H9 (cell line): Measurements from ENCODE around the gene CSTF3. TPM values are rescaled to one million over a fixed set of nuclear protein-coding genes. Genes with fewer than 3 reads are reported as not detected.

Experiments used
- DNase-seq: peaks from one replicate; pipeline ENCODE4 v3.0.0-alpha.2; 2017
- H2AFZ ChIP-seq: one replicate; pipeline ENCODE4 v1.6.1; 2013; ENCODE audit warnings: mild to moderate bottlenecking, low read length, control low read depth, moderate library complexity
- H2AK5ac ChIP-seq: 2 replicates; pipeline ENCODE4 v1.6.1; 2013; ENCODE audit warnings: low read length, control low read depth, mixed read lengths; ENCODE audit not compliant: insufficient read length
- H2BK120ac ChIP-seq: one replicate; pipeline ENCODE4 v1.6.1; 2013; ENCODE audit warnings: low read depth, mild to moderate bottlenecking, low read length, control low read depth, inconsistent platforms; ENCODE audit not compliant: poor library complexity, severe bottlenecking
- H2BK12ac ChIP-seq: 2 replicates; pipeline ENCODE4 v1.6.1; 2013; ENCODE audit warnings: low read length, control low read depth, mixed read lengths, low read depth; ENCODE audit not compliant: insufficient read length
- H2BK15ac ChIP-seq: 2 replicates; pipeline ENCODE4 v1.6.1; 2013; ENCODE audit warnings: low read depth, low read length, control low read depth
- H2BK20ac ChIP-seq: one replicate; pipeline ENCODE4 v1.6.1; 2013; ENCODE audit warnings: low read depth, mild to moderate bottlenecking, low read length, control low read depth, inconsistent platforms; ENCODE audit not compliant: poor library complexity, severe bottlenecking
- H2BK5ac ChIP-seq: 2 replicates; pipeline ENCODE4 v1.6.1; 2013; ENCODE audit warnings: low read length, control low read depth, mixed read lengths; ENCODE audit not compliant: insufficient read length
- H3K14ac ChIP-seq: 2 replicates; pipeline ENCODE4 v1.6.1; 2013; ENCODE audit warnings: low read length, control low read depth; ENCODE audit not compliant: insufficient read depth
- H3K18ac ChIP-seq: 2 replicates; pipeline ENCODE4 v1.6.1; 2013; ENCODE audit warnings: low read depth, mild to moderate bottlenecking, mixed read lengths, low read length, control low read depth; ENCODE audit not compliant: insufficient read length
- H3K23ac ChIP-seq: 2 replicates; pipeline ENCODE4 v1.6.1; 2013; ENCODE audit warnings: low read length, control low read depth, mixed read lengths, low read depth; ENCODE audit not compliant: insufficient read length
- H3K23me2 ChIP-seq: 2 replicates; pipeline ENCODE4 v1.6.1; 2013; ENCODE audit warnings: low read depth, mild to moderate bottlenecking, mixed read lengths, low read length, control low read depth; ENCODE audit not compliant: insufficient read length, poor library complexity, severe bottlenecking
- H3K27ac ChIP-seq: 2 replicates; pipeline ENCODE4 v1.5.1; 2013; ENCODE audit warnings: low read length, control low read depth, mixed read lengths, low read depth; ENCODE audit not compliant: insufficient read length
- H3K27me3 ChIP-seq: 2 replicates; pipeline ENCODE4 v1.6.1; 2013; ENCODE audit warnings: low read length, control low read depth, inconsistent platforms; ENCODE audit not compliant: insufficient read depth
- H3K4ac ChIP-seq: 2 replicates; pipeline ENCODE4 v1.6.1; 2013; ENCODE audit warnings: low read depth, mild to moderate bottlenecking, control low read depth, inconsistent platforms, low read length, moderate library complexity
- H3K4me1 ChIP-seq: 2 replicates; pipeline ENCODE4 v1.6.1; 2013; ENCODE audit warnings: low read length, control low read depth, inconsistent platforms; ENCODE audit not compliant: insufficient read depth
- H3K4me2 ChIP-seq: 2 replicates; pipeline ENCODE4 v1.6.1; 2013; ENCODE audit warnings: low read length, control low read depth, mixed read lengths; ENCODE audit not compliant: insufficient read length, insufficient read depth
- H3K56ac ChIP-seq: 2 replicates; pipeline ENCODE4 v1.6.1; 2013; ENCODE audit warnings: low read depth, mild to moderate bottlenecking, mixed read lengths, low read length, control low read depth; ENCODE audit not compliant: insufficient read length
- H3K79me1 ChIP-seq: 2 replicates; pipeline ENCODE4 v1.6.1; 2013; ENCODE audit warnings: low read depth, mild to moderate bottlenecking, moderate library complexity, low read length, control low read depth, inconsistent platforms; ENCODE audit not compliant: insufficient read depth, poor library complexity, severe bottlenecking
- H3K79me2 ChIP-seq: 2 replicates; pipeline ENCODE4 v1.6.1; 2013; ENCODE audit warnings: low read length, control low read depth, inconsistent platforms; ENCODE audit not compliant: insufficient read depth
- H3K9ac ChIP-seq: 2 replicates; pipeline ENCODE4 v1.6.1; 2013; ENCODE audit warnings: low read length, control low read depth, mixed read lengths; ENCODE audit not compliant: insufficient read length; ENCODE audit errors: extremely low read depth
- H3K9me3 ChIP-seq: one replicate; pipeline ENCODE4 v1.6.1; 2013; ENCODE audit warnings: low read depth, low read length, inconsistent platforms; ENCODE audit not compliant: control insufficient read depth
- H3T11ph ChIP-seq: one replicate; pipeline ENCODE4 v1.6.1; 2013; ENCODE audit warnings: mild to moderate bottlenecking, low read length, control low read depth, inconsistent platforms
- H4K20me1 ChIP-seq: one replicate; pipeline ENCODE4 v1.6.1; 2013; ENCODE audit not compliant: control insufficient read depth, insufficient read length, insufficient read depth
- H4K5ac ChIP-seq: 2 replicates; pipeline ENCODE4 v1.6.1; 2013; ENCODE audit warnings: low read depth, mild to moderate bottlenecking, mixed read lengths, low read length, control low read depth; ENCODE audit not compliant: insufficient read length
- H4K8ac ChIP-seq: replicated peaks from 2 replicates; pipeline ENCODE4 v1.6.1; 2013; ENCODE audit warnings: low read length, control low read depth, mixed read lengths, low read depth; ENCODE audit not compliant: insufficient read length
- H4K91ac ChIP-seq: 2 replicates; pipeline ENCODE4 v1.6.1; 2013; ENCODE audit warnings: low read depth, mild to moderate bottlenecking, moderate library complexity, mixed read lengths, low read length, control low read depth; ENCODE audit not compliant: insufficient read length
- H3K27ac Mint-ChIP-seq, 3 experiments: 2 replicates in 2 of 3; 3 replicates in 1 of 3; pipeline ENCODE4 v1.8.0; 2020 to 2021; ENCODE audit warnings: mixed read lengths in 3 of 3, mild to moderate bottlenecking in 1 of 3, moderate library complexity in 1 of 3
- H3K27me3 Mint-ChIP-seq: 2 replicates; pipeline ENCODE4 v1.8.0; 2021; ENCODE audit warnings: low read depth, mild to moderate bottlenecking, moderate library complexity, mixed read lengths
- H3K36me3 Mint-ChIP-seq, 3 experiments: 2 replicates in 2 of 3; 3 replicates in 1 of 3; pipeline ENCODE4 v1.8.0; 2020 to 2021; ENCODE audit warnings: low read depth in 3 of 3, mixed read lengths in 3 of 3; ENCODE audit not compliant: insufficient read depth in 1 of 3
- H3K4me1 Mint-ChIP-seq, 2 experiments: 2 replicates each; pipeline ENCODE4 v1.8.0; 2020; ENCODE audit warnings: mixed read lengths in 2 of 2
- H3K4me3 Mint-ChIP-seq, 2 experiments: 2 replicates in 1 of 2; 3 replicates in 1 of 2; pipeline ENCODE4 v1.8.0; 2020 to 2021; ENCODE audit warnings: mild to moderate bottlenecking in 2 of 2, mixed read lengths in 2 of 2, moderate library complexity in 1 of 2
- H3K9me3 Mint-ChIP-seq, 2 experiments: 2 replicates in 1 of 2; 3 replicates in 1 of 2; pipeline ENCODE4 v1.8.0; 2020; ENCODE audit warnings: mild to moderate bottlenecking in 2 of 2, mixed read lengths in 2 of 2, moderate library complexity in 1 of 2
- WGBS: extraction: QIAGEN DNeasy Blood & Tissue Kit; methylation state at CpG from one replicate; pipeline ENCODE4 v1.1.7; 2013; ENCODE audit warnings: missing lambda C conversion rate, low lambda C conversion rate, mixed read lengths; ENCODE audit not compliant: insufficient read length; ENCODE audit errors: extremely low coverage; 5-methylcytosine and 5-hydroxymethylcytosine counted together
- total RNA-seq: library from RNA; stranded (reverse); gene quantifications from 2 replicates; pipeline ENCODE4 v1.2.1, GENCODE V29; 2021
- TF ChIP-seq, protein P1 (sequence below): fragments of 200-600 bp; sonication (generic); conservative IDR thresholded peaks from 3 replicates; pipeline ENCODE4 v1.8.0; 2021; ENCODE audit warnings: antibody characterized with exemption, mild to moderate bottlenecking

The CSTF3 gene
- total RNA-seq, 1 experiment from 2014 or later = 41.5 TPM

DNA sequence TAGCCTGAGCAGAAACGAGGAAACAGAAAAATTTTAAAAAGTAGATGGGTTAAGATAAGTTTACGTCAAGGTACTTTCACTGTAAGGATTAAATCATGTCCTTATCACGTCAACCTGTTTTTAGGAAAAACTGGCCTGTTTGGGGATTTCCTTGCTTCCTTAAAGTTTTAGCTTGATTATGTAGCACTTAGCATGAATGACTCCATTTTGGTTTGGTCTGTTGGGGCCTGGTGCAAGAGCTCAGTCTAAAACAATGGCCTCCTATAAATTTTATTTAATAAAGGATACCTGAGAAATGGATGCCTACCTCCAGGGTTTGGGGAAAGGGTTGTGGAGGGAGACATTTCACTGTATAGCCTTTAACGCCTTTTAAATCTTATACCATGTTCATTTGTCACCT lies 33.2 kb upstream of the CSTF3 start:
- TF ChIP-seq, protein P1, sequence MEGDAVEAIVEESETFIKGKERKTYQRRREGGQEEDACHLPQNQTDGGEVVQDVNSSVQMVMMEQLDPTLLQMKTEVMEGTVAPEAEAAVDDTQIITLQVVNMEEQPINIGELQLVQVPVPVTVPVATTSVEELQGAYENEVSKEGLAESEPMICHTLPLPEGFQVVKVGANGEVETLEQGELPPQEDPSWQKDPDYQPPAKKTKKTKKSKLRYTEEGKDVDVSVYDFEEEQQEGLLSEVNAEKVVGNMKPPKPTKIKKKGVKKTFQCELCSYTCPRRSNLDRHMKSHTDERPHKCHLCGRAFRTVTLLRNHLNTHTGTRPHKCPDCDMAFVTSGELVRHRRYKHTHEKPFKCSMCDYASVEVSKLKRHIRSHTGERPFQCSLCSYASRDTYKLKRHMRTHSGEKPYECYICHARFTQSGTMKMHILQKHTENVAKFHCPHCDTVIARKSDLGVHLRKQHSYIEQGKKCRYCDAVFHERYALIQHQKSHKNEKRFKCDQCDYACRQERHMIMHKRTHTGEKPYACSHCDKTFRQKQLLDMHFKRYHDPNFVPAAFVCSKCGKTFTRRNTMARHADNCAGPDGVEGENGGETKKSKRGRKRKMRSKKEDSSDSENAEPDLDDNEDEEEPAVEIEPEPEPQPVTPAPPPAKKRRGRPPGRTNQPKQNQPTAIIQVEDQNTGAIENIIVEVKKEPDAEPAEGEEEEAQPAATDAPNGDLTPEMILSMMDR = no peak
- Histone ChIP-seq H3K79me1 (no peaks in the 10 kb centered on the region), H3K9ac (no peak overlapping the region), H3K27ac (no peak overlapping the region), H2BK5ac (no peak overlapping the region), H3K79me2 (no peaks in the 10 kb centered on the region), H4K8ac (no peak overlapping the region), H2AFZ (no peak overlapping the region), H2AK5ac (no peak overlapping the region), H3K4me1 (no peaks in the 10 kb centered on the region), H2BK15ac (no peak overlapping the region), H2BK12ac (no peak overlapping the region), H3K23ac (no peak overlapping the region), H3T11ph (no peak overlapping the region), H3K9me3 (no peaks in the 10 kb centered on the region), H4K91ac (no peak overlapping the region), H3K23me2 (no peaks in the 10 kb centered on the region), H4K5ac (no peak overlapping the region), H2BK120ac (no peak overlapping the region), H3K27me3 (no peaks in the 10 kb centered on the region), H3K56ac (no peak overlapping the region), H3K4me2 (no peak overlapping the region), H4K20me1 (no peaks in the 10 kb centered on the region), H3K18ac (no peak overlapping the region), H3K4ac (no peak overlapping the region), H2BK20ac (no peak overlapping the region), H3K14ac (no peak overlapping the region)
- no peak overlapping the region for H3K4me3 Mint-ChIP-seq
- H3K4me1 Mint-ChIP-seq = peaks cover 8 to 16% of the 10 kb centered on the region in 2 experiments
- H3K9me3 Mint-ChIP-seq = no peaks in the 10 kb centered on the region
- no peak overlapping the region for H3K27ac Mint-ChIP-seq
- no CpG with 5 or more reads among the region's 4 CpGs for WGBS
- no peaks in the 10 kb centered on the region for H3K27me3 Mint-ChIP-seq
- no peak for DNase-seq
- no peaks in the 10 kb centered on the region; a peak in 2 of 7 replicates for H3K36me3 Mint-ChIP-seq
